NCI-H2081 treated with DMSO at 0.1 percent for 48 hours (cell line): ENCODE data around the gene FGF14.
"Not testable (repeated sequence)": the region's sequence is repeated elsewhere in the genome, so short reads cannot be mapped to it uniquely, and the experiment has no call there.

Experiments
- DNase-seq: peaks from one replicate; lab custom pipeline; 2025; lab: John Stamatoyannopoulos, UW

The FGF14 gene

GRCh38 chr13:102040812-102041211 lies 361.0 kb downstream of the FGF14 start:
- DNase-seq: no peak

- no peak for DNase-seq
Measured at GRCh38 chr13:102039264-102039663, 362.6 kb downstream of the FGF14 start.

GRCh38 chr13:102038787-102039186 lies 363.1 kb downstream of the FGF14 start:
- no peak for DNase-seq

- DNase-seq: no peak
Measured at GRCh38 chr13:102035969-102036368, 365.9 kb downstream of the FGF14 start.

GRCh38 chr13:102033857-102034331 lies 368.0 kb downstream of the FGF14 start:
- DNase-seq: peak; percentile 29

GRCh38 chr13:102033386-102033785 lies 368.5 kb downstream of the FGF14 start:
- DNase-seq: no peak

- DNase-seq: no peak
Measured at GRCh38 chr13:102028868-102029267, 373.0 kb downstream of the FGF14 start.

- no peak for DNase-seq
Measured at GRCh38 chr13:102028206-102028605, 373.6 kb downstream of the FGF14 start.

GRCh38 chr13:102021777-102022176 lies 380.1 kb downstream of the FGF14 start:
- DNase-seq: no peak

GRCh38 chr13:102020611-102021216 lies 381.1 kb downstream of the FGF14 start:
- no peak for DNase-seq

GRCh38 chr13:102018716-102019115 lies 383.1 kb downstream of the FGF14 start:
- no peak for DNase-seq

GRCh38 chr13:102017248-102017647 lies 384.6 kb downstream of the FGF14 start:
- no peak for DNase-seq

- DNase-seq: no peak
Measured at GRCh38 chr13:102012299-102013293, 389.3 kb downstream of the FGF14 start.

GRCh38 chr13:102011455-102011854 lies 390.4 kb downstream of the FGF14 start:
- DNase-seq: not testable (repeated sequence)

- DNase-seq: no peak
Measured at GRCh38 chr13:102003848-102004570, 397.8 kb downstream of the FGF14 start.

- no peak for DNase-seq
Measured at GRCh38 chr13:102002287-102002686, 399.6 kb downstream of the FGF14 start.

GRCh38 chr13:102000764-102001163 lies 401.1 kb downstream of the FGF14 start:
- DNase-seq: no peak

GRCh38 chr13:101998129-101998528 lies 403.7 kb downstream of the FGF14 start:
- DNase-seq: no peak

GRCh38 chr13:101996954-101997353 lies 404.9 kb downstream of the FGF14 start:
- no peak for DNase-seq

- no peak for DNase-seq
Measured at GRCh38 chr13:101989798-101990350, 412.0 kb downstream of the FGF14 start.

- DNase-seq: no peak
Measured at GRCh38 chr13:101988140-101988539, 413.7 kb downstream of the FGF14 start.

- DNase-seq: no peak
Measured at GRCh38 chr13:101986316-101986715, 415.5 kb downstream of the FGF14 start.
